Measurements from ENCODE around the gene CDH13.

Gene CDH13

DNA sequence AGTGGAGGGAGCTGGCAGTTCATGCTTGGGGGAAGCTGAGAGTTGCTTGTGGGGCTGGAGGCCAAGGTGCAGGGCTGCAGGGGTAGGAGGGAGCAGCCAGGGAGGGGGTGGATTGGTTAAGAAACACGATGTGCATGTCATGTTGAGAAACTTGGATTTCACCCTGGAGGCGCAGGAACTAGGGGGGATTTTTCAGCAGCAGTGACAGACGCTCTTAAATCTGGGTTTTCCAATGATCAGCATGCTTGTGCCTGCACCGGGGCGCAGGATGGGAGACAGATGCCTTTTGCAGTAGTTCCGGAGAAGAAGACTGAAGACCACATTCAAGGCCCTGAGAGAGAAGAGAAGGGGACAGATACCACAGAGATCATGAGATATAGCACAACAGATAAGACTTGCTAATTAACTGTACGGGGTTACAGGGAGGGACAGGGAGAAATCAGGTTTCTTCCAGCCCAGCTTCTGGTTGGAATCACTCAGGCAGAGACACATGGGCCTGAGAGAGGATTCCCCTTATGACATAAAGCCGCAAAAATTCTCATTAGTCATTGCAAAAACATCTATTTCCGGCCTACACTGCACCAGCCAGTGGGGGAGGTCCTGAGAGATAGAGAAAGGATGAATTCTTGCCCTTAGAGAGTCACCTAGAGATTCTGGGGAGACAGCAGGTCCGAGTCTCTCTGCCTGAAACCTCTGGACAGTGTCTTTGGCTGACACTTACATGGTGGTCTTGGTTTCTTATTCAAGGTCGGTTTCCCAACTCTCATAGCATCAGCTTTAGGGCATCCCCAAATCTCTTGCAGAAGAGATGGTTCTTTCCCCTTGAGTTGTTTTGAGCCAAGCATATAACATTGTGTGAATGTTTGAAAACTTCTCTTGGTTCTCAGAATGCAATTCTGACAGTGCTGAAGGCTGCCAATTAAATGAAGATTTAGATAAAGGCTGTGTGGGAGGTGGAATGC, 27.1 kb downstream of the CDH13 start:
- no peak for DNase-seq

- DNase-seq = no peak
Measured at GRCh38 chr16:82655072-82655714, 28.4 kb downstream of the CDH13 start.

DNA sequence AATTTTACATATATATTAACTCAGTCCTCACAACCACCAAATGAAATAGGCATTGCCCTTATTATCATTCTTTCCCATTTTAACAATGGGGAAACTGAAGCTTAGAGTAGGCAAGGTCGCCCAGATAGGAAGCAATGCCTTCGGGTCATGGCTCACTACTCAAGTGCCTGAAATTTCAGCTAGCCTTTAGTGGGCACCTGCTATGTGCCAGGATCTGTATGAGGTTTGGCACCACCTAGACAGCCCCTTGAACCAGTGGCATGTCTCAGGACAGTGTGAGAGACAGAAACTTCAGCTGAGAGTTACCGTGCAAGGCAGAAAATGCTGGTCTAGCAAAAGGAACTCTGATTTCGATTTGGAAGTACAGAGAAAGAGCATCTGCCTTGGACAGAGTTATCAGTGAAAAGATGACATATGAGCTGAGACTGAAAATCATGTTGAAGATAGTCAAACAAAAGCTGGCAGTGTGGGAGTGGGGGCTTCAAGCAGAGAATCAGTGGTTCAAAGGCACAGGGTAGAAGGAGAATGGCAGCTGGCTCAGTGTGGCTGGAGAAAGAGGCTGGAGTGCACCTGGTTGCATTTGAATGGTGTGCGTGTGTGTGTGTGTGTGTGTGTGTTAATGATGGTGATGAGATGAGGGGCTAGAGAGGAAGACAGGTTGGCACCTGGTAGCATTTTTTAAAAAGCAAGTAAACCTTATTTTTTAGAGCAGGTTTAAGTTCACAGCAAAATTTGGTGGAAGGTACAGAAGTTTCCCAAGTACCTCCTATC, 29.1 kb downstream of the CDH13 start:
- DNase-seq = no peak

DNA sequence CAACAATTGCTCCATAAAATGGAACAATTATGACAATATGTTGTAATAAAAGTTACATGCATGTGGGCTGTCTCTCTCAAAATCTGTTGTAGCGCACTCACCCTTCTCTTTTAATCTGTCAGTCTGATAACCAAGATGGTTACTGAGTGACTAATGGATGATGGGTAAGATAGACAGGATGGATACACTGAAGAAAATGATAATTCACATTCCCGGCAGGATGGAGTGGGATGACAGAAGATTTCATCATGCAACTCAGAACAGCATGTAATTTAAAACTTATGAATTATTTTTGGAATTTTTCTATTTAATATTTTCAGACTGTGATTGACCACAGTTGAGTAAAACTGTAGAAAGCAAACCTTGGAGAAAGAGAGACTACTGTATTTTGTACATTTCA, 30.5 kb downstream of the CDH13 start:
- DNase-seq = no peak

DNA sequence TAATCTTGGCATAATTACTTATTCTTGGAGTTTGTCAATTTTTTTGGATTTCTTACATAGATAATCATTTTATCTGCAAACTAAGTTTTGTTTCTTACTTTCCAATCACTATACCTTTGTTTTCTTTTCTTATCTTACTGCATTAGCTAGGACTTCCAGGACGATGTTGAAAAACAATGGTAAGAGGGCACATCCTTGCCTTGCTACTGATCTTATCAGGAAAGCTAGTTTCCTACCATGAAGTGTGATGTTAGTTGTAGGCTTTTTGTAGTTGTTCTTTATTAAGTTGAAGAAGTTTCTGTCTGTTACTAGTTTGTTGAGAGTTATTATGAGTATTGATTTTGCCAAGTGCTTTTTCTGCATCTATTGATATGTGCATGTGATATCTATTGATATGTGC, 31.0 kb downstream of the CDH13 start:
- no peak for DNase-seq

GRCh38 chr16:82658796-82659195, 32.0 kb downstream of the CDH13 start:
- no peak for DNase-seq

DNA sequence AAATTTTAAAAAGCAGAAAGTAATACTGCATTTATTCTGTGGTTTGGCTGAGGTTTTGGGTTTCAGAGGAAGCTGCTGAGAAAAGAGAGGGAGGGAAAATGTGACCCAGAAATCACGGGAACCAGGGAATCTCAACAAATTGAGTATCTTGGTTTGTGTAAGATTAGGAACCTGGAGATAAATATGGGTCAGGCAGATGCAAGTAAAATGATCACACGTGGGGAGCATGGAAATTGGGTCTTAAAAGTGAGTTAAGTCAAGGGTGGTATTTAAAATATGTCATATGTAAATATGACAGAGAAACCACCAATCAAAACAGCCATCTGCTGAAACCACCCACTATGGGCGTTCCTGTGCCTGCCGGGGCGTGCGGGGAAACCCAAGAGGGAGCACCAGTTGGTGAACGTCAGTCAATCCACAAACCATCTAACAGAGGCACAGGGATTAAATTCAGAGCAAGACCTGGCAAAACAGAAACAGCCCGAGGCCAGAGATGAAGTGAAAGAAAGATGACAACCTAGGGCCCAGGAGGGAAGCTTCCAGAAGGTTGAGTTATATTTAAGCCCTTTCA, 33.4 kb downstream of the CDH13 start:
- DNase-seq = no peak

DNA sequence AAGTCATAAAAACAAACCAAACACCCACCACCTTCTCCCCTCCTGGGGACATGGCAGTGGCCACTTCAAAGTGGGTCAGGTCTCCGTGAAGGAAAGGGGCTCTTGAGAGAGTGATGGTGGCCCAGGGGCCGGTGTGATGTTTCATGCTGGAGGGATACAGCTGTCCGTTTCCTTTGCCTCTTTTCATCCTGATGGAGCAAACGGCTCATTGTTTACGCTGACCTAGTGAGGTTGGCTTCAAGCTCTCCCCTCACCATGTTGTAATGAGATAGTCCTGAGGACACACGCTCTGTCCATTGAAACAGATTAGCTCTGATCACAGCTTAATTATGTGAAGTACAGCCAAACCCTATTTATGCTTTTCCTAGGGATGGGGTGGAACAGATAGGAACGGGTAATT, 34.2 kb downstream of the CDH13 start:
- no peak for DNase-seq

GRCh38 chr16:82664181-82664580, 37.4 kb downstream of the CDH13 start:
- DNase-seq = no peak

DNA sequence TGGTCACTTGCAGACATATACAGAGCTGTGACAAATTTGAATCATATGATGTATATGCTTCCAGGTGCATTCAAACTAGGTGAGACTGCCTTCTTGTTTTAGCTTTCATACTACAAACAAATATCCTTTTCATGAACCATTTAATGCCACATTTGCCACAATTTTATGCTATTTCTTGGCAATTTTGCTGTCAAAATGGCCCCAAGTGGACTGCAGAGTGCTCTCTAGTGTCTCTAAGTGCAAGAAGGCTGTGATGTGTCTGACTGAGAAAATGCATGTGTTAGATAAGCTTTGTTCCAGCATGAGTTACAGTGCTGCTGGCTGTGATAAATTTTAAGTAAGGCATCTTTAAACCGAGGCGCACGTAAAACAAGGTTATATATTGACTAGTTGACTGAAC, 38.3 kb downstream of the CDH13 start:
- no peak for DNase-seq

- no peak for DNase-seq
Measured at GRCh38 chr16:82667437-82667836, 40.7 kb downstream of the CDH13 start.

GRCh38 chr16:82668094-82668493, 41.3 kb downstream of the CDH13 start:
- DNase-seq = no peak

DNA sequence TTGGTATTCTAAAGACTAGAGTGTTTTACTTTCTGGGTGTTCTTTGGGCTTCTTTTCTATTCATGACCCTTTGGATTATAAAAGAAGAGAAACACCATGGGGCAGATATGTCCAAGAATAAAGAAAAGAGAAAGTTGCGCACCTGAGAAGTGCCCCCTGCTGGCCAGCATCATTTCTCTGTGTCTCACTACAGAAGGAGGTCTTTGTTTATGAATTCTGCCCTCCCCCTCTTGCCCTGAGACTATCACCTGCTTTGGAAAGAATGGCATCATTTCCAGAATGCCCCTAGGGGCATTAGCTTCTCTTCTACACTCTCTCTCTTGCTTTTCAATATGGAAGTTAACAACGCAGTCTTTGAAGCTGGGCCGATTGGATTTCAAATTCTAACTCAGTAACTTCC, 45.0 kb downstream of the CDH13 start:
- no peak for DNase-seq

GRCh38 chr16:82672676-82673075, 45.9 kb downstream of the CDH13 start:
- DNase-seq = no peak

- no peak for DNase-seq
Measured at GRCh38 chr16:82675300-82675699, 48.5 kb downstream of the CDH13 start.

DNA sequence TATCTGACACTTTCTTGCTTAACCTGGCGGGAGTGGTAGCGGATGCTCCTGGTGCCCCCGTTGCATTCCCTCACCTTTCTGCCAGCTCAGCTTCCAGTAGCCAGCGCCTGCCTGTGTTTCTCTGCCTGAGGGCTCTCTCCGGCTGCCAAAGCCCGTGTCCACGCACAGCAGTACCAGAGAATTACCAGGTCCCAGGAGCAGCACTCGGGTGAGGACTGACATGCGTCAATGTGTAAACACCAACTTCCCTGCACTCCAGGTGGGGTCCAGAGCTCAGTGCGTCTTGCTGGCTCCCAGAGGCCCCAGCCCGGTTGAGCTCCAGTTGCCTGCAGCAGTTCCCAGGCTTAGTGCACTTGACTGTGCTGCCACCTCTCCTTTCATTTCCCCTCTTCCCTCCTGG, 54.8 kb downstream of the CDH13 start:
- DNase-seq = no peak

- DNase-seq = no peak
Measured at GRCh38 chr16:82682767-82683166, 56.0 kb downstream of the CDH13 start.

- DNase-seq = no peak
Measured at GRCh38 chr16:82684256-82684655, 57.5 kb downstream of the CDH13 start.

- no peak for DNase-seq
Measured at GRCh38 chr16:82685526-82685925, 58.8 kb downstream of the CDH13 start.

DNA sequence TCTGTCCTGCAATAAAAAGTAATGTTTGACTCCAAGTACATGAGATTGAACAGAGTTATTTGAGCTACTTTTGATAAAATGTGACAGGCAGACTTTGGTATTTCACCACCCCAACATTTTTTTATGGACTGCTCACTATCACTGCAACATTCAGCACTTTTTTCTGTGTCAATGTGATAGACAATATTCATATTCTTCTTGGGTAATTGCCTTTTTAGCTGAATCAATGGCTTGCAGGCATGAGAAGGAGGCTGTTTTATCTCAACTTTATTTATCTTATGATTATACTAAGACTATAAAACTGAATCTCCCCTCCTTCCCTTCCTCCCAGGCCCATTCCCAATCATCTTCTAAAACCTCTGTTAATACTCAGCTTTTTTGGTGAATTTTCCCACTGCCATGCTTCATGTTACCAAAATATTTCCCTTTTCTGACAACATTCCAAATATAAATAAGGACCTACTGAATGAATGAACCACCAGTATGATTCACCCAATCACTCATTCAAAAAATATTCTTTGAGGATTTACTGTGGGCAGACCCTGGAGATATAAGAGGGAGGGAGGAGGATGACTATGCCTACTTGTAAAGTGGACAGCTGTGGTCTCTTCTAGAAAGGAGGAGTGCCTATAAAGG, 67.6 kb downstream of the CDH13 start:
- no peak for DNase-seq

- DNase-seq = no peak
Measured at GRCh38 chr16:82695806-82696205, 69.0 kb downstream of the CDH13 start.

DNA sequence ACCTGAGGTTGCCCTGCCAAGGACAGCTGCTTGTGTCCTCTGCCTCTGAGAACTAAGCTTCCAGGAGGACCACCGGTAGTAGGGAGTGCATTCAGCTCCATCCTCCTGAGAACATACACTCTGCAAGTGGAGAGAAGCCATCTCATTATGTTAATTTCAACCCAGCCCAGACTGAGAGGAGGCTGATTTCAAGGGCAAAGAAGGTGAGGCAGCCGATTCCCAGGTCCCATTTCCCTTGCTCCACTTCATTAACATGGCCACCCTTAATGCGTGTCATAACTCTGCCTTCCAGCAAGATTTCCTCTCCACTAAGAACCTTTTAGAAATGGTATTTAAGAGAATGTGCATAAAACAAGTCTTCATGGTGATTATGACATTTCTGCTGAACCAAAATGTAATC, 72.5 kb downstream of the CDH13 start:
- no peak for DNase-seq

Data from inflammatory macrophage treated with lipopolysaccharide for 4 hours (primary cell).